Pancreas (tissue), 10 donors: Measurements from ENCODE around the gene BNIP2. TPM values are rescaled to one million over a fixed set of nuclear protein-coding genes. Genes with fewer than 3 reads are reported as not detected.

Experiments
- ATAC-seq, 4 donors: fragments of 200-7000 bp; cut with Tn5 transposase; one replicate each; pipeline versions ENCODE4 v1.8.0 to v1.9.1; 2020; ENCODE audit warnings: mild to moderate bottlenecking in 4 of 4, moderate library complexity in 4 of 4
- DNase-seq, 6 donors: peaks; one replicate each; pipeline ENCODE4 v3.0.0-alpha.2; 2020
- FAIRE-seq: peaks from 2 replicates; lab custom pipeline; 2012; peaks lifted over from hg19 to GRCh38; lab: Jason Lieb, UNC
- H3K27ac ChIP-seq, 4 donors: fragments of 200-600 bp; sonication (generic); 1 replicate in 3 of 4; 2 replicates in 1 of 4; pipeline versions ENCODE4 v1.5.0 to v1.8.0; 2020
- H3K27me3 ChIP-seq, 4 donors: fragments of 200-600 bp; one replicate each; pipeline ENCODE4 v1.8.0; 2021
- H3K36me3 ChIP-seq, 3 donors: fragments of 200-600 bp; sonication (generic) in 1 of 3; one replicate each; pipeline versions ENCODE4 v1.5.0 to v1.8.0; 2020 to 2021
- H3K4me1 ChIP-seq, 3 donors: fragments of 200-600 bp; one replicate each; pipeline ENCODE4 v1.8.0; 2021
- H3K4me3 ChIP-seq, 4 donors: fragments of 200-600 bp; sonication (generic) in 2 of 4; one replicate each; pipeline versions ENCODE4 v1.5.0 to v1.8.0; 2020 to 2021
- H3K9me3 ChIP-seq, 4 donors: fragments of 200-600 bp; one replicate each; pipeline ENCODE4 v1.8.0; 2021
- CTCF ChIP-seq, 4 donors: fragments of 200-600 bp; sonication (generic) in 3 of 4; IDR thresholded peaks; one replicate each; pipeline versions ENCODE4 v1.5.0 to v1.8.0; 2021; ENCODE audit warnings: antibody characterized with exemption in 4 of 4
- WGBS, 2 donors: extraction: QIAGEN DNeasy Blood & Tissue Kit; methylation state at CpG; one replicate each; pipeline ENCODE4 v1.1.7; 2013; 5-methylcytosine and 5-hydroxymethylcytosine counted together
- intact Hi-C, 3 donors: fragments of 100-400 bp; cut with DNase I; formaldehyde crosslinking; loops; one replicate each; pipeline versions ENCODE4 v1.11.1 to v1.14.2; 2022
- polyA plus RNA-seq, 2 donors: library from polyadenylated mRNA; stranded (reverse); fragments of 200-250 nt; gene quantifications; one replicate each; pipeline ENCODE4 v1.2.3, GENCODE V29; 2013
- total RNA-seq, 6 donors: library from RNA; stranded (reverse); fragmentation: NEBNext Ultra II Directional in 4 of 6; extraction: Animal tissue kit (Norgen Biotek cat#: 25700) in 4 of 6; gene quantifications; one replicate each; pipeline versions ENCODE4 v1.2.1 to v1.2.4, GENCODE V29; 2021 to 2023
- donor health status: healthy with polysubstance abuse.
- donor health status: DM: no; HTN: no; CAD: no; lungs with moderate emphysema.
- donor health status: DM: no; HTN: no; CAD: no.
- donor health status: control.
- donor health status: control.
- donor health status: Bipolar disorder and iron deficiency.
- donor health status: DM: yes; HTN: yes; CAD: no.
- donor health status: DM: no; HTN: no; CAD: no.
- donor health status: DM: no; HTN: no; CAD: no.
- donor health status: DM: yes; HTN: yes; CAD: no.

The BNIP2 gene
- total and polyA plus RNA-seq, 8 donors, result 15.7 to 46.9 (median 23.2) TPM

- H3K4me3 ChIP-seq, result no peak overlapping the region
- no peaks in the 10 kb centered on the region for H3K27me3 ChIP-seq
- no peak overlapping the region for H3K27ac ChIP-seq
- no peaks in the 10 kb centered on the region for H3K9me3 ChIP-seq
- no peak for TF ChIP-seq CTCF (IDR thresholded peaks at IDR 0.05)
- peaks cover 0 to 56% (median 15%) of the 10 kb centered on the region in 3 donors for H3K36me3 ChIP-seq
- no peaks in the 10 kb centered on the region for H3K4me1 ChIP-seq
- DNase-seq (no peak), ATAC-seq (no peak), FAIRE-seq (no peak)
- intact Hi-C loops, result no loop called here
- WGBS, 2 donors, result 81 to 88% methylated on average over 1 of the region's 1 CpG
These were observed 10.9 kb downstream of the BNIP2 start for GRCh38 chr15:59678172-59678571.

GRCh38 chr15:59676565-59676964, 12.6 kb downstream of the BNIP2 start:
- no peaks in the 10 kb centered on the region for H3K27me3 ChIP-seq
- no peak for FAIRE-seq
- H3K4me3 ChIP-seq, result no peak overlapping the region
- no peak for DNase-seq
- no peak for TF ChIP-seq CTCF (IDR thresholded peaks at IDR 0.05)
- ATAC-seq, result no peak
- intact Hi-C loops, result no loop called here
- 98% methylated on average over 23 of the region's 23 CpGs for WGBS, 2 donors
- H3K9me3 ChIP-seq, result no peaks in the 10 kb centered on the region
- no peaks in the 10 kb centered on the region for H3K4me1 ChIP-seq
- peaks cover 0 to 70% (median 18%) of the 10 kb centered on the region in 3 donors for H3K36me3 ChIP-seq
- H3K27ac ChIP-seq, result no peak overlapping the region

- WGBS, 2 donors, result 82 to 83% methylated on average over 3 of the region's 3 CpGs
- intact Hi-C loops, result no loop called here
- DNase-seq, result no peak
- no peak for TF ChIP-seq CTCF (IDR thresholded peaks at IDR 0.05)
- Histone ChIP-seq H3K27me3 (no peaks in the 10 kb centered on the region), H3K27ac (no peak overlapping the region), H3K9me3 (no peaks in the 10 kb centered on the region), H3K36me3 (peaks cover 0 to 77% (median 22%) of the 10 kb centered on the region in 3 donors), H3K4me3 (no peak overlapping the region), H3K4me1 (no peaks in the 10 kb centered on the region)
- FAIRE-seq, result no peak
- ATAC-seq, result no peak
These were observed 14.7 kb downstream of the BNIP2 start for GRCh38 chr15:59674361-59674877.

- H3K4me3 ChIP-seq, result no peak overlapping the region
- no peak for ATAC-seq
- H3K36me3 ChIP-seq, result peaks cover 0 to 45% (median 12%) of the 10 kb centered on the region in 3 donors
- no peaks in the 10 kb centered on the region for H3K4me1 ChIP-seq
- TF ChIP-seq CTCF (IDR thresholded peaks at IDR 0.05), result no peak
- 82 to 88% methylated on average over 8 of the region's 8 CpGs for WGBS, 2 donors
- no peaks in the 10 kb centered on the region for H3K9me3 ChIP-seq
- intact Hi-C loops, result no loop called here
- no peak for FAIRE-seq
- no peak for DNase-seq
- H3K27ac ChIP-seq, result no peak overlapping the region
- no peaks in the 10 kb centered on the region for H3K27me3 ChIP-seq
These were observed 20.6 kb downstream of the BNIP2 start for GRCh38 chr15:59668556-59668955.

- DNase-seq (no peak), FAIRE-seq (no peak), ATAC-seq (no peak)
- H3K27me3 ChIP-seq, result no peaks in the 10 kb centered on the region
- H3K4me3 ChIP-seq, result no peak overlapping the region
- H3K36me3 ChIP-seq, result peaks cover 0 to 10% (median 0%) of the 10 kb centered on the region in 3 donors
- H3K27ac ChIP-seq, result no peak overlapping the region
- no peak for TF ChIP-seq CTCF (IDR thresholded peaks at IDR 0.05)
- intact Hi-C loops, result no loop called here
- no peaks in the 10 kb centered on the region for H3K9me3 ChIP-seq
- H3K4me1 ChIP-seq, result peaks cover 0 to 3% (median 0%) of the 10 kb centered on the region in 3 donors
- WGBS, 2 donors, result 48 to 61% methylated on average over 1 of the region's 1 CpG
These were observed 26.9 kb downstream of the BNIP2 start for GRCh38 chr15:59662260-59662659.
